GM18868 (cell line): Measurements from ENCODE around the gene COLEC12.

Experiments used
- ATAC-seq: cut with Tn5 transposase; IDR thresholded peaks from one replicate; pipeline ENCODE4 v1.9.1; 2021; ENCODE audit warnings: mild to moderate bottlenecking, moderate library complexity; ENCODE audit not compliant: unreplicated experiment

The COLEC12 gene

DNA sequence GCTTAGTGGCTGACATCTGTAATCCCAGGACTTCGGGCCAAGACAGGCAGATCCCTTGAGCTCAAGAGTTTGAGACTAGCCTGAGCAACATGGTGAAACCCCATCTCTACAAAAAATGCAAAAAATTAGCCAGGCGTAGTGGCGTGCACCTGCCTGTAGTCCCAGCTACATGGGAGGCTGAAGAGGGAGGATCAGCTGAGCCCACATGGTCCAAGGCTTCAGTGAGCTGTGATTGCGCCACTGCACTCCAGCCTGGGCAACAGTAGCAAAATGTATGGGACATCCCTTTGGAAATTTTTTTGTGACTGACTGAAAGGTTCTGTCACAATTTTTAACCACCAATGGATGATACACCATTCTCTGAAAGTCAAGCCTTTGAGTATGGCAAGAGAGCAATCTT, 6.3 kb upstream of the COLEC12 start:
- ATAC-seq, result no peak

DNA sequence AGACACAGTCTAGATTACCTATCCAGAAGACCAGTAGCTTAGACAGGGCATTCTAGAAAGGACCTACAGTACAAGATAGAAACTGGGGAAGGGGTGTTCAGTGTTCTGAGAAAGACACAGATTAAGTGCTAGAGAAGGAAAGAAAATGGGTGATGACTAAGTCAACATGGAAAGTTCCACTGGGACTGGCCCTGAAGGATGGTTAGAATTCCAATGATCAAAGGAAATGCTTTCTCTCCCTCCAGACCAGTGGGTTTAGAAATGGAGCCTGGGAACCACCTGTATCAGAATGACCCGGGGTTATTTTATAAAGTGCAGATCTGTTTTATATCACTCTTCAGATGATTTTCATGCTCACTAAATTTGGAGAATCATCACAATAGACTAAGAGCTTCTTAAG, 5.8 kb upstream of the COLEC12 start:
- no peak for ATAC-seq

DNA sequence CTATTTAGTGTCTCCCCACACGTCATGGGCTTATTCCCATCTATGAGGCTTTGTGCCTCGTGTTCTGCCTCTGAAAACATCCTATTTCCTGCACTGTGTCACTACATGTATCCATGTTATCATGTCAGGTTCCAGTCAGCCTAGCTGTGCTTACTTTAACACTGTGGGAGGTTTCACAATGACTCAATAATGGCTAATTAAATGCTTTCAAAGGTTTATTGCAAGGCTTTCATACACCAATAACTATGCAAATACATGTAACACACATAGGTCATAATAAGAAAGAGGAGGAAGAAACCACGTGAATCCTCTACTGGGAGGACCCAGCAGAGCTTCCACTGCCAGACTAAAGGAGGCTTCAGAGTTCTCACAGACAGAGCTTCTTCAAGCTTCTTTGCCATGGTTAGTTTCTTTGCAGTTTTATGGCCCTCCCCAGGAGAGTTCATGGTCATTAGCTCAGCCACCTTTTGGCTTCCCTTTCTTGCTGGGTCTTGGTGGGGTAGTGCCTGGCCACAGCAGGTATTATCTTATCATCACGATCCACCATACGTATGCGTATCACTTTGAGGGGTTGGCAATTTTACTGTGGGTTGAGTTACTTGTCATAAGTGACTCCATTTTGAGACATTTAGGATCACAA, 5.1 kb upstream of the COLEC12 start:
- peak; percentile 92 for ATAC-seq

DNA sequence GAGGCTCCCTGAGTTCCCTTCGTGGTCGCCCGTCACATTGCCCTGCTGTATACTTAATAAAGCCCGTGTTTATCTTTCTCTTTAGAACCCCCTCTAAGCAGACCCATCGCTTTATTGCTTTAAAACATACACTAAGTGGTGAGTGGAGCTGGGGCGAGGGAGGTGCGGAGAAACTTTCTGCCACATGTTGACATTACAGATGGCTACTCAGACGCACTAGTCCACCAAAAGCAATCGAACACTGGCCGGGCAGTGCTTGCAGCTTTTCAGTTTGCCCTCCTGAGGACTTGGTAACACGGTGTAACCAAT, 859 bp upstream of the COLEC12 start:
- no peak for ATAC-seq

DNA sequence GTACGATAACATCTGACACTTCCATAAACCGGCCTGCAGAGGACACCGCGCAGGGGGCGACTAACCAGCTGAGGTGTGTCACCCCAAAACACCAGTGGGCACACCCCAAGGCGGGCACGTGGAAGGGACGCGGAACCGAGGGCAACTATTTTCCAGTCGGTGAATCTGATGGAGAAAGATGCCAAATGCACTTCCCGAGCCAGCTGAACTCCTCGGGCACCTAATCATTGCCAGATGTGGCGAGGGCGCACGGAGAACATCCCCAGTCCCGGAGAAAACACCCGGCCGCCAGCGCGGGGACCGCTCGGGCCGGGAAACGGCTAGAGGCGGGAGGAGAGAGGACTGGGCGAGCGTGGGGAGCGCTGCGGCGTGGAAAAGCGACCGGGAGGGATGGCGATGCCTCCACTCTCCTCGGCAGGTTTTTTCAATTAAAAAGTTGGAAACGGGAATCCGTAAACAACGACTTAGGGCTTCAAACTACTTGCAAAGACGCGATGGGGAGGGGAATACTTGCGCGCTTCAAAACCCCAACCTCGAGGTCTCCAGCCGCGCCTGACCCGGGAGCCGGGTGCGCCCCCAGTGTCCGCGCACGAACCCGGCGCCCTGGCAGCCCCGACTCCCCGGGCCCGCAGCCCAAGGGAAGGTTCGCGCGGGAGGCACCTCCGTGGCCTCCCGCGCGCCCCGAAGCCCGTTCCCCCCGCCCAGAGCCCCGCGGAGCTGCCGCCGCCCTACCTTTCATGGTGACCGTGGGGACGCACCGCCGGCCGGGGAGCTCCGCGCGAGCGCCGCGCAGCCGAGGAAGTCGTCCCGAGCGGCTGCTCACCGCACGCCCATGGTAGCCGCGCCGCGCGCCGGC, 497 bp downstream of the COLEC12 start:
- ATAC-seq, result no peak

DNA sequence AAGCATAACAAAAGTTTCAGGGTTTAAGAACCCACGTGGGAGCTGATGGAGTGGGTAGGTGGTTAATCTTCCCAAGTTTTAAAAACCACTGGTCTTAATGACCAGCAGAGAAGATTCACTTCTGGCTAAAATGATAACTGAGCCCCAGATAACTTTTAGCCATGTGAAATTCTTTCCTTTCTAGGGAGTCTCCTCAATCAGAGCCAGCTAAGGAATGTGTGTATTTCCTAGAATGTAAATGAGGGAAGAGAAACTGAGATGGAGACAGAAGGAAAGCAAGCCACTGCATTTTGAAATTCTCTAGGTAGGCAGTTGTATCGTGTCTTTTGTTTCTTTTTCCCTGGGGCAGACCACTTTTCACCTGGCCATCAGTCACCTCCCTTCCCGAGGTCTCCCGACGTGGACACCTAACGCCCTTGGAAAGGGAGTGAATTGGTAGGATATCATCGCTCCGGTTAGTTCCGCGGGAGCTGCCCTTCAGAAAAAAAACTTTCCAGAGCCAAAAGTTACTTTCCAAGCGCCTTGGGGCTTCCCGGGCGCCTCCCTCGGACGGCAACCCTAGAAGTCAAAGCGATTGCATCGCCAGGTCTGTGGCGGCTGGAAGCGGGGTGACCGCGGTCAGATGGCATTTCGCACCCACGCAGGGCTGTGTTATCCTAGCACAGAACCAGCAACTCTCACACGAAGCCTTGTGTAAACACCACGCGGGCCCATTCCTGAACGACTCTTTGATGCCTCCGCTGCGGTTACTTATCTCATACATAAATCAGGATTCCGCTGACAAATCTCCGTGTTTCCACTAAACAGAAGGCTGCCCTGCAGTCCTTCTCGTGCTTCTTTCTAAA, 1.3 kb downstream of the COLEC12 start:
- no peak for ATAC-seq

DNA sequence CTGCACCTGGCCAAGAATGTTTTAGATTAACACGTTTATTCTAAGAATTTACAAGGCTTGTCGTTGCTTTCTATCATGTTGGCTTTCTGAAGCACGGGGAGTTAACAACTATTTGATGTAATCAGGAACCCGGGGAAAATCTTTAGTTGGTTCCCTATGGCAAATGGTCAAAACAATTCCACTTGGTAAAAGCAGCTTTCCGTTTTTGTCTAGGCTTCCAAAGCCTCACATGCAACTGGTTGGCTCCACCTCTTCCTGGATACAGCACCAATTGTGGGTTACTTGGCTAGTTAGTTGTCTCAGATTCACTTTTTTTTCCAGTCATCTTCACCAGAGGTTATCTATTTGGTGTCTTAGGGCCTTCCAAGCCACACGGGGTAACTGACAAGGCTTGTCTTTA, 2.8 kb downstream of the COLEC12 start:
- no peak for ATAC-seq

DNA sequence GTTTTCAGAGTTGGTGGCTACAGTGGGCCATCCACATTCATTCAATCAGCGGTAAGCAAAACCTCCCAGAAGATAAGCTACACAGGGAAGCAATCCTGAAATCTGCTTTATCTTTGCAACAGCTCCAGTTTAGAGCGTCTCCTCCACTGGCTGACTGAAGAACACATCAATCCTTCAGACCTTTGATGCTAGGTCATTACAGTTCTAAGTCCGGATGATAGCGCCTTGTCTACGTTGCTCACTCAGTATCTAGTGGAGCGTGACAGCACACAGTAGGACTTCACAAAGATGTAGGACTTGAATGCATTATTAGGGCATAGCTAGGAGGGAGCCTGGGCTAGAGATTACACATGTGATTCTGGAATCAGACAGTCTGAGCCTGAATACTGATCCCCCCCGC, 5.0 kb downstream of the COLEC12 start:
- ATAC-seq, result no peak

DNA sequence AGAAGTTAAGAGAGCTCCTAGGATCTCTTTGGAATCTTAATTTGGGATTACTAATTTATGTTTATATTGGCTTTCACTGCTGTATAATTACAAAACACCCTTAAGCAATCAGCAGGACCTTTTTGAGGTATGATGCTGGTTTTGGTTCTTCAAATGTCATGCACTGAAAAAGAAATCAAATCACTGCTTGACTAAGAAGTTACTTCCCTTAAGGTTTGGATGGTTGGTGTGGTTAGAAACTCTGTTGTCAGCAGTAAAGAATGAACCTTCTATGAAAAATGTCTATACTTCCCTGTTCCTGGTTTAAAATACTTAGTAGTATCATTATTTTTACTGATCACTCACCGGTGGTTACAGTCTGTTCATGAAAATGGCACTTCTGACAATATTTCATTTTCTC, 5.5 kb downstream of the COLEC12 start:
- ATAC-seq, result peak; percentile 58

DNA sequence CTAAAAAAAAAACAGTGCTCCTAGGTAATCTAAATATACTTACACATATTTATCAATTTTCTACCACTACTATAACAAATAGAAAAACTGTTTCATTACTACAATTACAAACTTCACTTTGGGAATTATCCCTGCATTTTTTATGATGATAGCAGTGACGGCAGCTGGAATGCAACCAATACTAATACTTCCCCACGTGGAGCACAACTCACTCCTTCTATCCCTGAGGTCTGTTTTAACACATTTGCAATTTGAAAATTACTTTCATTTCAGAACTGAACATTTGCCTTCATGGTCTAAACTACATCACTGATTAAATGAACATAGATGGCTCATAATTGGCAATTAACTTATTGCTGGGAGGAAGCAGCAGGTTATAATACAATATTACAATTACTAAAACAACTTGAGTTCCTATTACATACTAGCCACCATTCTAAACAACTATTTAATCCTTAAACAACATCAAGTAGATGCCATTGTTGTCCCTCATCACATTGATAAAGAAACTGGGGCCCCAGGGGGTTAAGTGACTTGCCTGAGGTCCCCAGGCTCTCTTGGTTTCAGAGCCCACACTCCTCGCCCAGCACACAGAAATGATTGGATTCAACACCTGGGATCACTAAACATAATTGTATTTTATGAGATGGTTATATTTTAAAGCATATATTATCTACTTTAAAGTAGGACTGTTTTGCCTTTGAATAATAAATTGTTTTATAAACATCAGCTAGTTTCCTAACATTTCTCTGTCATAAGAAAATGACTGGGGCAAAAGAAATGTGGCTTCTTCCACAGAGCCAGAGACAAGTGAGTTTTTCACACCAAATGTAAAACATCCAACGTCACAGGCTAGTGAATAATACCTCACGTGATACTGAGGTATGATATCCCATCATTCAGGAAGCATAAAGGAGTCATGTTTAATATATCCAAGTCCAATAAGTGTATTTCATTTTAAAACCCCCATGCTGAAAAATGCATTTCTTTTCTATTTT, 6.2 kb downstream of the COLEC12 start:
- ATAC-seq, result no peak

DNA sequence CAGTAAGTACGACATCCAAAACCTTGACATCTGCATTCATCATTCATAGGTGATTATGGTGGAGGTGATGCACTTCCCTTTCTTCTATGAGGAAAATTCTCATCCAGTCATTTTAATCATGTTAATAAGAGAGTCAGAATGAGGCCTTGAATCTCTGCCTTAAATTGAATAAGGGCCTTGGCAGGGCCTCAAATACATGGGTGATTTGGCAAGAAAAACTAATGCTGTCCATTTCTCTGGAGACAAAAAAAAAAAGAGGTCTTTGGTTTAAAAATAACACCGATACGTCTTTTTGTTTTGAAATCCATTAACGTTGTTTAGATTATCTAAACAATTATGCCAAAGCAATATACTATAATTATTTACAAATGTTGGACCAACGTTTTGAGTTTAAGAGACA, 8.1 kb downstream of the COLEC12 start:
- ATAC-seq, result no peak

DNA sequence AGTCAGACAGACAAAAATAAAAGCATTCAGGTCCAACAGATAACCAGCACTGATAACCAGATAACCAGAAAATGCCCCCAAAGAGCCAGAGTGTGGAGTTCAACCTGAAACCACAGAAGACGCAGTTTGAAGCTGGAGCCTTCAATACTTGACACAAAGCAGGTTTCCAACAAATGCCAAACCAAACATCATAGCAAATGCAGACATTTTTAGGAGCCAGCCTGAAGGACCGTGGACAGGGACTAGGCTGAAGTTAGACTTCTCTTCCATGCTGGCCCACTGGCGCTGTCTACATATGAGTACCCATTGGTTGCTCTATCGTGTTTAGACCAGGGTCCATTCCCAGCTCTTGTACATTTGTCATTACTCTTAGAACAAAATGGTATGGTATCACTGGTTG, 9.9 kb downstream of the COLEC12 start:
- no peak for ATAC-seq

DNA sequence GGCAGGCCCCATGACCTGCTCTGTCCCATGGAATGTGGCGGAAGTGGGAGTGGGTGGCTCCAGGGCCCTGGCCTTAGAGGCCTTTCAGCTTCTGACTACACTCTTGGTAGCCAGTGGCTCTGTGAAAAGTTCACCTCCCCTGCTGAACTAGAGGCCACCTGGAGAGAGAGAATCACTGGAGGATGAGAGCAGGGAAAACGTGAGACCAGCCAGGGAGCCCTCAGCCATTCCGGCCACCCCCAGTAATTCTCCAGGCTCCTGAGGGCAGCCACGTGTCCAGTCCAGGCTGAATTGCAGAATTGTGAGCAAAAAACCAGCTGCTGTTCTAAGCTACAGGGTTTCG, 10.5 kb downstream of the COLEC12 start:
- no peak for ATAC-seq

DNA sequence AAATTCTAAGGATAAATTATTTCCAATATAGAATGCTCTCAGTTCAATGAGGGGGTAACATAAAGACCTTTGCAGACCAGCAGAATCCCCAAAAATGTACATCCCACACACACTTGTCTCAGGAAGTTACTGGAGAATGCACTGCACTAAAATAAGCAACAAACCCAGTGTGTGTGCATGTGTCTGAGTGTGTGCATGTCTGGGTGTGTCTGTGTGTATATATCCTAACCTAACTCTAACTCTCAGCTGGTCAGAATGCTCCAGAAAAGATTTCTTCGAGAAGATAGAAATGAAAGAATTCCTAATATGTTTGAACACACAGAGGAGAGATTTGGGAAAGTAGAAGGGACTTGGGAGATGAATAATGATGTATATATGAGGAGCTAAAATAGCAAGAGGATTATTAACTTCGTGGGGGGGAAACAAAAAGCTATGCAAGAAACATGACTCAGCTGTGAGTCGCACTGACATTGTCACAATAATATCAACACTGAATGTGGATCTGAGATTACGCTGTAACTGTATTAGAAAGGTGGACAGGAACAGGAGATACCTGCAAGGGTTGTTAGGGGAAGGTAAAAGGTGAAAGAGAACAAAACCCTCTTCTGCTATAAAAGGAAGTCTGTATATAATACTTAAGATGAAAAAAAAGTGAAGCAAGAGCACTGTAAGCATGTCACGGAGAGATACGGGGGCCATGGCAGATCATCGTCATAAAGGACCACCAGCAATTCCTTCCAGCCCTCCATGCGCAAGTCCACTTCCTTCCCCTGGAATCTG, 11.1 kb downstream of the COLEC12 start:
- ATAC-seq, result no peak

DNA sequence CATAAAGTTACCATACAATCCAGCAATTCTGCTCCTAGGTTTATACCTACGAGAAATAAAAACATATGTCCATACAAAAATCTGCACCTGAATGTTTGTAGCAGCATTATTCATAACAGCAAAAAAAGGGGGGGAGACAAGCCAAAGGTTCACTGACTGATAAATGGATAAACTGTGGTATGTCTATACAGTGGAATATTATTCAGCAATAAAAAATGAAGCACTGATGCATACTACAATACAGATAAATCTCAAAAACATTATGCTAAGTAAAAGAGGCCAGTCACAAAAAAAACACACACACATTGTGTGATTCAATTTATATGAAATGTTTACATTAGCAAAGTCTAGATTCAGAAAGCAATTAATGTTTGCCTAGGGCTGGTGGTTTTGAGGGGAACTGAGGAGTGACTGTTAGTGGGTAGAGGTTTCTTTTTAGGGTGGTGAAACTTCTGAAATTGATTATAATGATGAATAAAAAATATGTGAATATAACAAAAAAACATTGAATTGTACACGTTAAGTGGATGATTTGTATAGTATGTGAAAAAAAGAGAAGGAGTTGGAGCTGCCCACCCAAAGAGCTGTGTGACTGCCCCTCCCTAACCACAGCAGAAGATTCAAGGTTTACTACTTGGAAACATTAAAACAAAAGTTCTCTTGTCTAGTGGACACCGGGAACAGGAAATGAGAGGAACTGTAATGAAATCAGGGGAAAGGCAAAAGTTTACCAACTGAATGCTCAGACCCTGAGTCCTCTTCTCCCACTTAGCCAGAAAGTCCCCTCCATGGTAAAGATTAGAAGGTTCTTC, 13.4 kb downstream of the COLEC12 start:
- ATAC-seq, result no peak

DNA sequence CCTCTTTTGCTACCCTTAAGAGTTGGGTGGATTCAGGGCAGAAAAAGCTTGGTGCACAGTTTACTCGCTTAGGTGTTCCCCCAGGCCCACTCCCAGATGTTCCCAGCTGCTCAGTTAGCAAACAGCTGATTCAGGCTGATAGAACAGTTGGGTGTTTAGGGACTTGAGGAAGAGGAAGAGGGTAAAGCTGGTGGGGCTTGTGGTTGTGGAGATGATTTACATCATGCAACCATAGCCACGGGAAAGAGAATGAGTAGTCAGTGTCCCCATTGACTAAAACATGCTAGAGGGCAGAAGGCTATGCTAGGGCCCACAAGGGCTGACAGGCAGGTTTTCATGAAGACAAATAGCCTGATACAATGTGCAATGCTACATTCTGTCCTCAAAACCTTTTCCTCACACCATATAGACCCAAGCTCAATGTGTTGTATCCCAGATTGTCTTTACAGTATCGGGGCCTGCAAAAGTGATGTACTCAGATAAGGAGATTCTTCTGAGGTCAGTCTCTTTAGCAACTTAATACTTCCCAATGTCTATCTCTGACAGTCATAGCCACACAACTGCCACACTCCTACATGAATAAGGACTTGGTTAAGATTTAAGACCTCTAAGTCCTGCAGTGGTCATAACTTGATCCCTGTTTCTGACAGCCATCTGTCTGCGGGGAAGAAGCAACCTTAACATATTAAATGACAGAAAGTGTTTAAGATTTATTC, 15.6 kb downstream of the COLEC12 start:
- no peak for ATAC-seq

DNA sequence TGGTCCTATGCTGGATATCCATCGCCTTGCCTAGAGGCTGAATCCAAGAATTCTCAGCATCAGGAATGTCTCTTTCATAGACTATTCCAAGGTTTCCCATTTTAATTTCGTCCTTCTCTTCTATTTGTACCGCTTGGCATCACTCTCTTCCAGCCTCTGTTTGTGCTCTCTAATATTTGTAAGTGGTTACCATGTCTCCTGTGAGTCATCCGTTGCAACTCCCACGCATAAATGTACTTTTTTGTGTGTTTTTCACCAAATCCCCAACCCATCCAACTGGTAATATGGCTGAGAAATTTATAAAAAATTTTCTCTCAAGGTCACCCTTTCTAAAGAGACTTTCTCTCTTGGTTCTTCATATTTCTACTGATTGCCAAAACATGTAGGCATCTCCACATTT, 21.8 kb downstream of the COLEC12 start:
- ATAC-seq, result no peak

DNA sequence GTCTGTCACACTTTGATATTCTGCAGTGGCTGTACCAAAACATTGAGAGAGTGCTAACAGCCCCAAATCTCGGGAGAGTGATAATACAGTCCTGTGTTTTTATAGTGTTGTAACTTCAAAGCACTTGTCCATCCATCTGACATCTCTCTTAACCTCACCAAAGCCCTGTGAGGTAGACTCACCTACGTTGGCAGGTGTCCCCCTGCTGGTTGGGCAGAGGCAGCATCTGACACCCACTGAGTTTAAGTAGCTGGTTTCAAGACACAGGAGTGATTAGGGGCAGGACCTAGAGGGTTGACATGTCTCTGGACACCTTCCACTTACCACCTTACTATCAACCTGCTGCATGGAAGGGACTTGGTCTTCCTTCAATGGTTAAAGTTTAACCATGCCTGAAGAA, 22.9 kb downstream of the COLEC12 start:
- ATAC-seq, result no peak

DNA sequence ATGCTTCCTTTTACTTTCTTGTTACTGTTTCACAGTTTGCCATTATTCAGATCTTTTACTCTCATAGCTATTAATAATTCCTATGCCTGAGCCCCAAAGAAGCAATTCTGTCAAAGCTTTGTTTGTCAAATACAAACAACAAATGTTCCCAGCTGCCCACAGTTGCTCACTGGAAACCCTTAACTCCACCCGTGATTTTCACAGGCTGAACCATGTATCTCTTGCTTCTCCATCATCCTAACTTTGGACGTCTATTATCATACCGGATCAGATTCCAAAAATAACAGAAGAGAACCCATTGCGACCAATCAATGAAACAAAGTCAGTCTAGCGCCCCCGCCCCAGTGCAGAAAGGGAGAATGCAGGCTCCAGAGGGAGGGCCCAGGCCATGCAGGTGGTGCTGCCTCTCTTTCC, 24.2 kb downstream of the COLEC12 start:
- no peak for ATAC-seq
